Spleen (tissue), 11 donors: Measurements from ENCODE around the gene CYLC2. TPM values are rescaled to one million over a fixed set of nuclear protein-coding genes. Genes with fewer than 3 reads are reported as not detected.

Experiments
- DNase-seq: peaks from one replicate; pipeline ENCODE4 v3.0.0-alpha.2; 2020
- H3K27ac ChIP-seq, 8 donors: fragments of 200-600 bp; sonication (generic) in 7 of 8; 1 replicate in 4 of 8; 2 replicates in 4 of 8; pipeline versions ENCODE4 v1.5.0 to v1.8.0; 2016 to 2021; ENCODE audit warnings: inconsistent platforms in 4 of 8, mild to moderate bottlenecking in 4 of 8, moderate library complexity in 1 of 8
- H3K27me3 ChIP-seq, 7 donors: fragments of 200-600 bp; sonication (generic) in 6 of 7; replicated peaks in 1 of 7; 1 replicate in 4 of 7; 2 replicates in 3 of 7; pipeline versions ENCODE4 v1.5.0 to v1.8.0; 2016 to 2021; ENCODE audit warnings: inconsistent platforms in 3 of 7, mild to moderate bottlenecking in 1 of 7
- H3K36me3 ChIP-seq, 6 donors: fragments of 200-600 bp; sonication (generic) in 5 of 6; 1 replicate in 4 of 6; 2 replicates in 2 of 6; pipeline versions ENCODE4 v1.5.0 to v1.8.0; 2016 to 2021; ENCODE audit warnings: inconsistent platforms in 2 of 6
- H3K4me1 ChIP-seq, 6 donors: fragments of 200-600 bp; sonication (generic) in 5 of 6; 1 replicate in 3 of 6; 2 replicates in 3 of 6; pipeline versions ENCODE4 v1.5.0 to v1.8.0; 2016 to 2021; ENCODE audit warnings: inconsistent platforms in 3 of 6
- H3K4me3 ChIP-seq, 8 donors: fragments of 200-600 bp; sonication (generic) in 7 of 8; 1 replicate in 4 of 8; 2 replicates in 4 of 8; pipeline versions ENCODE4 v1.5.0 to v1.8.0; 2016 to 2021; ENCODE audit warnings: inconsistent platforms in 4 of 8, mild to moderate bottlenecking in 4 of 8, moderate library complexity in 2 of 8
- H3K9me3 ChIP-seq, 8 donors: fragments of 200-600 bp; sonication (generic) in 7 of 8; 1 replicate in 4 of 8; 2 replicates in 4 of 8; pipeline versions ENCODE4 v1.5.0 to v1.8.0; 2016 to 2021; ENCODE audit warnings: inconsistent platforms in 4 of 8
- POLR2A ChIP-seq, 3 donors: fragments of 450-650 bp; IDR thresholded peaks; one replicate each; pipeline ENCODE4 v1.5.1; 2017; ENCODE audit warnings: antibody characterized with exemption in 3 of 3, mild to moderate bottlenecking in 1 of 3
- POLR2AphosphoS5 ChIP-seq, 3 donors: sonication (generic); formaldehyde crosslinking; IDR thresholded peaks; one replicate each; pipeline ENCODE4 v1.5.1; 2017; ENCODE audit warnings: antibody characterized with exemption in 3 of 3
- WGBS, 5 donors: extraction: QIAGEN DNeasy Blood & Tissue Kit in 3 of 5; methylation state at CpG; one replicate each; pipeline versions ENCODE4 v1.1.5 to v1.1.7; 2013 to 2018; 5-methylcytosine and 5-hydroxymethylcytosine counted together
- intact Hi-C: fragments of 100-400 bp; cut with DNase I; formaldehyde crosslinking; loops from one replicate; pipeline ENCODE4 v1.15.0; 2023; ENCODE audit warnings: low total_unique reads
- polyA plus RNA-seq, 3 donors: library from polyadenylated mRNA; stranded (reverse); fragments of 200-250 nt; gene quantifications; one replicate each; pipeline ENCODE4 v1.2.1, GENCODE V29; 2013
- small RNA-seq, 4 donors: library from RNA; depleted of rRNA; stranded (forward); fragments of <200 nt; gene quantifications; one replicate each; pipeline ENCODE3, GENCODE V24; 2016
- total RNA-seq, 7 donors: library from RNA; depleted of rRNA in 3 of 7; stranded (reverse); fragments of >200 nt in 3 of 7; fragmentation: NEBNext Ultra II Directional in 4 of 7; extraction: Animal tissue kit (Norgen Biotek cat#: 25700) in 4 of 7; gene quantifications; one replicate each; pipeline versions ENCODE4 v1.1.0 to v1.2.1, GENCODE V29; 2016 to 2021
- TF ChIP-seq, protein P1 (sequence below), 11 experiments: fragments of 200-600 bp in 7 of 11; fragments of 450-650 bp in 4 of 11; sonication (generic) in 4 of 11; IDR thresholded peaks in 8 of 11; conservative IDR thresholded peaks in 3 of 11; 1 replicate in 7 of 11; 2 replicates in 4 of 11; pipeline versions ENCODE4 v1.4.0 to v1.8.0; 2016 to 2021; ENCODE audit warnings: antibody characterized with exemption in 11 of 11, inconsistent platforms in 4 of 11, mild to moderate bottlenecking in 1 of 11
- donor health status: healthy with polysubstance abuse.
- donor health status: DM: no; HTN: no; CAD: no; lungs with moderate emphysema.
- donor health status: DM: no; HTN: no; CAD: no.
- donor health status: Bipolar disorder and iron deficiency.
- donor health status: healthy.
- donor health status: DM: no; HTN: no; CAD: no.
- donor health status: DM: yes; HTN: yes; CAD: no.

CYLC2 gene
- total and polyA plus RNA-seq, 10 donors, result not detected

DNA sequence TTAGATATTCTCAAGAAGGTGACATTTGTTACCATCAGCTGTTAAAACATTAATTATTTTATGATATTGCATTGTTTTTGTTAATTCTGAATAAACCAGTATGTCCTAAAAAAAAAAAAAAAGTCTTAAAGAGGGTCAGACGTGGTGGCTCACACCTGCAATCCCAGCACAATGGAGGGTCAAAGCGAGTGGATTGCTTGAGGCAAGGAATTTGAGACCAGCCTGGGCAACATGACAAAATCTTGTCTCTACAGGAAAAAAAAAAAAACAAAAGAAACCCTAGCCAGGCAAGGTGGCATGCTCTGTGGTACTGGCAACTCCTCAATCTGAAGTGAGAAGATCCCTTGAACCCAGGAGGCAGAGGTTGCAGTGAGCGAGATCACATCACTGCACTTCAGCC, 46.8 kb downstream of the CYLC2 start:
- intact Hi-C loops, result no loop called here
- no peak for DNase-seq
- TF ChIP-seq, protein P1, sequence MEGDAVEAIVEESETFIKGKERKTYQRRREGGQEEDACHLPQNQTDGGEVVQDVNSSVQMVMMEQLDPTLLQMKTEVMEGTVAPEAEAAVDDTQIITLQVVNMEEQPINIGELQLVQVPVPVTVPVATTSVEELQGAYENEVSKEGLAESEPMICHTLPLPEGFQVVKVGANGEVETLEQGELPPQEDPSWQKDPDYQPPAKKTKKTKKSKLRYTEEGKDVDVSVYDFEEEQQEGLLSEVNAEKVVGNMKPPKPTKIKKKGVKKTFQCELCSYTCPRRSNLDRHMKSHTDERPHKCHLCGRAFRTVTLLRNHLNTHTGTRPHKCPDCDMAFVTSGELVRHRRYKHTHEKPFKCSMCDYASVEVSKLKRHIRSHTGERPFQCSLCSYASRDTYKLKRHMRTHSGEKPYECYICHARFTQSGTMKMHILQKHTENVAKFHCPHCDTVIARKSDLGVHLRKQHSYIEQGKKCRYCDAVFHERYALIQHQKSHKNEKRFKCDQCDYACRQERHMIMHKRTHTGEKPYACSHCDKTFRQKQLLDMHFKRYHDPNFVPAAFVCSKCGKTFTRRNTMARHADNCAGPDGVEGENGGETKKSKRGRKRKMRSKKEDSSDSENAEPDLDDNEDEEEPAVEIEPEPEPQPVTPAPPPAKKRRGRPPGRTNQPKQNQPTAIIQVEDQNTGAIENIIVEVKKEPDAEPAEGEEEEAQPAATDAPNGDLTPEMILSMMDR (IDR thresholded peaks at IDR 0.05 in 8 of 11, conservative IDR thresholded peaks at IDR 0.05 in 3 of 11), result no peak
- TF ChIP-seq POLR2A (IDR thresholded peaks at IDR 0.05) (no peak), POLR2AphosphoS5 (IDR thresholded peaks at IDR 0.05) (no peak)
- 70 to 84% (median 74%) methylated on average over 3 of the region's 3 CpGs for WGBS, 5 donors
- Histone ChIP-seq H3K9me3 (peaks cover 0 to 16% (median 0%) of the 10 kb centered on the region in 8 donors), H3K36me3 (no peaks in the 10 kb centered on the region), H3K4me1 (no peaks in the 10 kb centered on the region), H3K27ac (no peak overlapping the region), H3K27me3 (no peaks in the 10 kb centered on the region), H3K4me3 (no peak overlapping the region)

Small RNAs within 50 kb of the gene (small RNA-seq; reads per million reads assigned to genes)
- gene AL589823.1, result 0 reads per million in 4 donors
